Esophagus squamous epithelium (tissue), 4 donors: ENCODE results near the gene BCL2A1.

ENCODE experiments used
- POLR2A ChIP-seq, 4 donors: fragments of 450-650 bp; IDR thresholded peaks; one replicate each; pipeline ENCODE4 v1.6.1; 2017; ENCODE audit warnings: antibody characterized with exemption in 4 of 4, mild to moderate bottlenecking in 4 of 4, moderate library complexity in 3 of 4
- TF ChIP-seq, protein P1 (sequence below), 6 experiments: fragments of 450-650 bp in 4 of 6; fragments of 200-600 bp in 2 of 6; sonication (generic) in 2 of 6; IDR thresholded peaks; one replicate each; pipeline ENCODE4 v1.5.1; 2016 to 2019; ENCODE audit warnings: antibody characterized with exemption in 6 of 6, mild to moderate bottlenecking in 4 of 6, moderate library complexity in 4 of 6

DNA sequence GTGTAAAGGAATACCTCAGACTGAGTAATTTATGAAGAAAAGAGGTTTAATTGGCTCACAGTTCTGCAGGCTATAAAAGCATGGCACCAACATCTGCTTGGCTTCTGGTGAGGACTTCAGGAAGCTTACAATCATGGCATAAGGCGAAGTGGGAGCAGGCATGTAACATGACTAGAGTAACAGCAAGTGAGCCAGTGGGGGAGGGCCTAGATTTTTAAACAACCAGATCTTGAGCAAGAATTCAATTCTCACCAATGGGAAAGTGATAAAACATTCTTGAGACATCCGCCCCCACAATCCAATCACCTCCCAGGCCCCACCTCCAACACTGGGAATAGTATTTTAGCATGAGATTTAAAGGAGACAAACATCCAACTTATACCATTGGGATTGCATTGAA, 44.2 kb upstream of the BCL2A1 start:
- TF ChIP-seq, protein P1, sequence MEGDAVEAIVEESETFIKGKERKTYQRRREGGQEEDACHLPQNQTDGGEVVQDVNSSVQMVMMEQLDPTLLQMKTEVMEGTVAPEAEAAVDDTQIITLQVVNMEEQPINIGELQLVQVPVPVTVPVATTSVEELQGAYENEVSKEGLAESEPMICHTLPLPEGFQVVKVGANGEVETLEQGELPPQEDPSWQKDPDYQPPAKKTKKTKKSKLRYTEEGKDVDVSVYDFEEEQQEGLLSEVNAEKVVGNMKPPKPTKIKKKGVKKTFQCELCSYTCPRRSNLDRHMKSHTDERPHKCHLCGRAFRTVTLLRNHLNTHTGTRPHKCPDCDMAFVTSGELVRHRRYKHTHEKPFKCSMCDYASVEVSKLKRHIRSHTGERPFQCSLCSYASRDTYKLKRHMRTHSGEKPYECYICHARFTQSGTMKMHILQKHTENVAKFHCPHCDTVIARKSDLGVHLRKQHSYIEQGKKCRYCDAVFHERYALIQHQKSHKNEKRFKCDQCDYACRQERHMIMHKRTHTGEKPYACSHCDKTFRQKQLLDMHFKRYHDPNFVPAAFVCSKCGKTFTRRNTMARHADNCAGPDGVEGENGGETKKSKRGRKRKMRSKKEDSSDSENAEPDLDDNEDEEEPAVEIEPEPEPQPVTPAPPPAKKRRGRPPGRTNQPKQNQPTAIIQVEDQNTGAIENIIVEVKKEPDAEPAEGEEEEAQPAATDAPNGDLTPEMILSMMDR (IDR thresholded peaks at IDR 0.05) = no peak
- no peak for TF ChIP-seq POLR2A (IDR thresholded peaks at IDR 0.05)
